GM21447 (cell line): Measurements from ENCODE around the gene PIGN.

Experiments used
- ATAC-seq: cut with Tn5 transposase; IDR thresholded peaks from one replicate; pipeline ENCODE4 v1.9.1; 2021; ENCODE audit not compliant: unreplicated experiment

PIGN gene

DNA sequence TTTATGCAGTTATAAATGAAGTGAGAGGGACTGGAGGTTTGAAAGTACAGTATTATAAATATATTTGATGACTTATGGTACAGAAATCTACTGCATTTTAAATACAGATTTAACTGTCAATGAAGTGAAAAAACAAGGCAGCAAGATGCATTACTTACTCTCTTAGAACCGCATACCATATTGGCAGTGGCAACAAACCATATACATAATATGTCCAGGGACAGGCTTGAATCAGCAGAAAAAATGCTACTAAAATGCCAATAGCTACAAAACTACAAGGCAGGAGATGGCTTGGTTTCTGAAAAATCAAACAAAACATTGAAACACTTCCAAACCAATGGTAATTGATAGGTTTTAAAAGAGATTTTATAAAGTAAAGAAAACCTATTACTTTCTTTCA is 77.2 kb downstream of the PIGN start:
- no peak for ATAC-seq

DNA sequence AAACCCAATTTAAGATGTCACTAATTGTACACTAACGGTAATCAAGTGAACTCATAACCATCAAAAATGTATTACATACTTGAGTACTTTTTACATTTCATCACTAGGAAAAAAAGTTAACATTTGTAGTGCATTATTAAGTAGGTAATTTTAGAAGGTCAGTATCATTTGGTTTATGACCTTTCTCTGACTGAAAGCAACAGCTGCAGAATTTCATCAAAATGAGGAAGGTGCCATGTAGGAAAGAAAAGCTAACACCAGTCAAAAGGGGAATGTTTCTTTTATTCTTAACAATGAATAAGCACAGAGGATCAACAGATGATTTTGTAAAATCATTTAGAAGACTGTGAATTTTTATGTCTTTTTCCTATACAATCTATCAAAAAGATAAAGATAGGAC is 79.0 kb downstream of the PIGN start:
- no peak for ATAC-seq

DNA sequence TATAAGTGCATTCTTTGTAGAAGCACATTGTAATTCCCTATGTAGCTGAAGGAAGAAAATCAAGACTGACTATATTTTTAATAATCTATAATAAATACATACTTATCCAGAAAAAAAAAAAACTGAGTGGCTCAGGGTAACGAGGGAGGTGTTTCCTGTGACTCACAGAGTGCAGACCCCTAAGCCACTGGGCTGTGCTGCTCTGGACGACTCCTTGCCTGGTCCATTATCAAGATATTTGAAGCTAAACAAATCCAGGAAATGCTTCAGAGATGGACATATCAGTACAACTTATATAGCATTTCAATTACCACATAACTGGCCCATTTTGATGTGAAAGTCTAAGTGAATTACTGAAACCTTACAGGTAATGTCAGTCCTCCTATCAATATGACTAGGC is 80.6 kb downstream of the PIGN start:
- no peak for ATAC-seq

DNA sequence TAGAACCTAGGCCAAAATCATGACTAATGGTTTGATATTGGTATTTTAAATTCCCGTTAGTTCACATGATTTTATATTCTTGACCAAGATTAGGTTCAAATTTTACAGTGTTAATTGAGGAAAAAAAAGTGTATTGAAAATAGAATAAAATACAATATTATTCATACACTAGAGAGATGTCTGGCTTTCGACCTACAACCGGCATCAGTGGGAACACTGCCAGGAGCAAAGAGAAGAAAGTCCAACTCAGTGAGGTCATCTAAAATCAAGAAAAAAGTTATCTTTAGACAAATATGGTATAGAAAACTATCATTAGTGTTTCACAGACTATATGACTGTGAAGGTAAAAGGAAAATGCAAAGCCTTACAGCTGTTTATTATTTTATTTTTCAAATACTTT is 81.5 kb downstream of the PIGN start:
- no peak for ATAC-seq

DNA sequence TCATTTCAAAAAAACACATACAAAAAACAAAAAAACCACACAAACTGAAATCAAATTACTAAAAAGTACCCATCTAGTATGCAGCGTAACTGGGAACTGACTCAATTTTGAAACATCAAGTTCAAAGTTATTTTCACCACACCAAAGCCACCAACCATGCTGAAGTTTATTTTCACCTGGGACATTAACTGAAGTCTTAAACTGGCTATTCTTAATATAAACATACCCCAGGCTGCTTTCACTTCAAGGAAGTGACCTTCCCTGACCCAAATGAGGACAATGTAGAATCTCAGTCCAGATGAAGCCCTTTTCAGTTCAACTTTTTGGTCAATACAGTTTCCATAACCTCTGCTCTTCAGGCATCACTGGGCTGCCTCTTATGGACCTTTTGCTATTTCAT is 84.6 kb downstream of the PIGN start:
- ATAC-seq = no peak

DNA sequence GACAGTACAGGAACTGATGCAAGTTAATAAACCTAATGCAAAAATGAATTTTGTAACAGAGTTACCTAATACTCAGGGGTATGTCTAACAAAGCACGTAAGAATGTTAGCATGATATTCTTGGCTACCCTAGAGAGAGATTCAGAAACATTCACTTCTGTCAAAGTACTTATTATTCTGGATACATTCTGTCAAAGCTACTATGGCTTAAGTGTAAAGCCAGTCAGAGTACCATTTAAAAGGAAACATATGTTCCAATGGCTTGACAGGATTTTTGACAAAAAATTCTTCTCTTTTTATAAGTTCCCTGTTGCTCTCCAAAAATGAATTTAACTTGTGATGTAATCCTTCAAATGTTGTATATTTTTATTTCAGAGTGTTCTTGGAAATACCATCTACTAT is 85.5 kb downstream of the PIGN start:
- no peak for ATAC-seq

DNA sequence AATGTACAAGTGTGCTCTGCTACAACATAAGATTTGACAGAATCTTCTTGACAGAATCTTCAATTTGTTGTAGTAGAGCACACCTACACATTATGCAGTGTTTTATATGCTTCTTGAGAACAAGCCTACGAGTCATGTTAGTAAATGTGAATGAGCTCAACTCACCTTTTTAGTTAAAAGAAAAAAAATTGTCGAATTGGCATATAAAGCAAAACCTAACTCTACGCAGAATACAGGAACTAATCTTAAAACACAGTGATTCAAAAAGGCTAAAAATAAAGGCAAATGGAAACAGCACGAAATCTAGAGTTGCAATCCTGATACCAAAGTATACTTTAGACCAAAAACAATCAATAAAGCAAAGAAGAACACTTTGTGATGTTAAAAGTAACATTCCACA is 87.9 kb downstream of the PIGN start:
- no peak for ATAC-seq

DNA sequence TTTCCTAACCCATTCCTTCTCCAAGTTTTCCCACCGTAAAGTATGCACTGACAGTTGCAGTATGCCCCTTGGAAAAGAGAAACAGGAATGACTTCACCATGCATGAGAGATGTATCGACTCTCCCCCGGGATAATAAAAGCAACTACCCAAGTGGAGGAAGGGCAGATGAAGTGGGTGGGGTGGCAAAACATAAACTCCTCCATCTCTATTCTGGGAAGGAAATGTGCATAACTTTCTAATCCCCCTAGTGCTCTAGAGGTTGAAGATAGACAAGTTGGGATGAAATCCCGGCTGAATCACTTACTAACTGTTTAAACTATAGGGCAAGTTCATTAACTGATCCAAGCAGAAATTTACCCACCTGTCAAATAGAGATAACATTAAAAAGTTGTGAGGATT is 89.2 kb downstream of the PIGN start:
- no peak for ATAC-seq

DNA sequence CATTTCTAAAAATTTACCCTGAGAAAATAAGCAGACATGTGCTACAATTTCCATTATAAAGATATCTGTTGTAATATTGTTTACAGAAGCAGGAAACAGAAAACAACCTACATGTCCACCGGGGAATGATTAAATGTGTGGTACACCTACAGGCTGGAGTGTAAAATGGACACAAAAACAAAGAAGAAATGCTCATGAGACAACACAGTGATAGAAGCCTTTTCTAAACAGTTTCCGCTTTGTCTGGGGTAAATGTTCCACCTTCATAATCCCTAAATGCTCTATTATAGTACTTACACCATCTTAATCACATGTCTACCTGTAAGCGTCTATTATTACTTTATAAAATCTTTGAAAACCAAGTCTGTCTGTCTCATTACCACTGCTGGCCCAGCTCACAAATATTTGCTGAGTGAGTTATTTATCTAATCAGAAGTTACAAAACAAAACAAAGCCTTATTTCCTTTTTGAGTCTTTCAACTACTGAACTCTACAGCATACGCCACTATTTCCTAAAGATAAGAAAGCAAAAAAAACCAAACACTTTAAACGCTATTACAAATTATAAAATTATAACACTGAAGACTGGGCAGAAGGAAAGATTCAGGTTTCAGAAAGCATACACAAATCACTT is 95.3 kb downstream of the PIGN start:
- ATAC-seq = no peak

DNA sequence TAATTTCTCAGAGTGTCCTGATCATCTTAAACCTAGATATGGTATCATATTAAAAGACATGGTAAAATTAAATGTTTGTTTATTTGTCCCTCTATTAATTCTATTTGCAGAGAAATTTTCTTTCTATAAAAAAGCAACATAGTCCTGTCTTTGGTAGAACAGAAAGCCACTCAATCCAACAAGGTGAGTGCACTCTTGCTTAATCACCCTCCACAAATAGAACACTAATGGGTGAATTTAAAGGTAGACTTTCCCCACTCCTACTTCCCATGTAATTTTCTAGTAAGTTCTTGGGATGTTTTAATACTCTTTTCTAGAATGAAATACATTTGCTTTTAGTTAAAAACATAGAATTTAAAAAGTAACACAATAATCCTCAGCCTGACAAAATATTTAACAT is 97.7 kb downstream of the PIGN start:
- ATAC-seq = no peak

DNA sequence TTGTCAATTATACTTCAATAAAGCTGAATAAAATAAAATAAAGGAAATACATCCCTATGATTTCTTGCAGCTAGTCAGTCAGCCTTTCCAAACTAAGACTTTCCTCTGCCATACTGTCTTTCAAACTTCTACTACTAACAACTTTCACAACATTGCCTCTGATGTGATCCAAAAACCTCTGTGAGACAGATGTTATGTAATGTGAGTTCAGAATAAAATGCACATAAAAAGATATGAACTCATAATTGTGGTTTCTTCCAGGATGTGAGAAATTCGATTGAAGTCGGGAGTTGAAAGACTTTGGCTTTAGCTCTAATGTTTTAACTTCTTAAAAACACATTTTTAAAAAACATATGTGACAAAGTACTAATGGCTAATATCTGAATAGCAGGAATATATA is 98.7 kb downstream of the PIGN start:
- no peak for ATAC-seq

DNA sequence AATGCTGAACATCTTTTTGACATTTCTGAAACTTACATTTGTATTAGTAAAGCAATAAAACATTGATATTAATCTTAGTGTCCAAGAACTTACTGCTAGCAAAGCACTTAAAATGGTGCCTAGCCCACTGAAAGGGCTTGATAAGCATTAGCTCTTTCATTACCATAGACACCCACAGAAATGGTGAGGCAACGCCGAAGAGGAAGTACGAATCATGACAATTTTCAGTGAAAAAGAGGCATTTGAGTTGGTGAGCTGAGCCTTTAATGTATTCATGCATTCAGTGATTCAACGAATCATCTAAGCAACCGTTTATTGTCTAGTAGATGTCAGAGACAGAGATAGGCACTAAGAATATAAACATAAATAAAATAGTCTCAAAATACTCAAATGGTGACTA is 101.1 kb downstream of the PIGN start:
- no peak for ATAC-seq

DNA sequence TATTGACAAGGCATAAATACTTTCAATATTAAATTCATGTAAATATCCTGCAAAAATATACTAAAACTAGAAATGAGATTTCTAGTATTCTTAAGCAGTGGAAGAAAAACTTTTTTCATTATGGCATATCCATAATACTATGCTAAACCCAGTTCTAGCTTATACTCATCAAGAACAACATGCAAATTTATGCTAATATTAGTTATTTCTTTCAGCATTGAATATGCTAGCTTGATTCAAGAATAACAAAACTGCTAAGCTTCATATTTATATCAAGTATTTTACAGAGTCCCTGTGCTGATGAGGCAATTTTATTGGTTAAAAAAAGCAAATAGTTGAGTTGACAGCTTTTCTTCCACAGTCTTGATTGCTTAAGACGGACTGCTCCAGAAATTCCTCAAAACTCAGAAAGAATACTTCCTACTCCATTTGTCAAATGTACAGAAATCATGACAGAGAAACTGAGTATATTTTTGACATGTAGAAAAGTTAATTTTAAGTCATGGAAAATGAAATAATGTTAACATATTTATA is 105.0 kb downstream of the PIGN start:
- no peak for ATAC-seq

DNA sequence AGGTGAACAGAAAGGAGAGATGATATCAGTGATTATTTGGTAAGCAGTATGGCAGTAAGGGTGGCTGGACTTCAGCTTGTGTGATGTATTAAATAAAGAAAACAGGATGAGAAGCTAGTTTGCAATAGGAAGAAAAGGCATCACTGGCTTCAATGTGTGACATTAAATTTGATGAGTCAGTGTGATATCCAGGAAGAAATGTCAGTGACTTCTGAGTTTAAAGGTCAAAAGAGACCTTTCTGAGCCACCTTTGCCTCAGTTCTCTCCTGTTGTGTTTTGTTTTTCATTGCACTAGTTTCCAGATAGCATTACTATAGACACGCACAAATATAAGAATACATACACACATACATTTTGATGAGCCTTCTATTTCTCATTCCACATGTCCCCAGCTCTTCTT is 105.6 kb downstream of the PIGN start:
- no peak for ATAC-seq

DNA sequence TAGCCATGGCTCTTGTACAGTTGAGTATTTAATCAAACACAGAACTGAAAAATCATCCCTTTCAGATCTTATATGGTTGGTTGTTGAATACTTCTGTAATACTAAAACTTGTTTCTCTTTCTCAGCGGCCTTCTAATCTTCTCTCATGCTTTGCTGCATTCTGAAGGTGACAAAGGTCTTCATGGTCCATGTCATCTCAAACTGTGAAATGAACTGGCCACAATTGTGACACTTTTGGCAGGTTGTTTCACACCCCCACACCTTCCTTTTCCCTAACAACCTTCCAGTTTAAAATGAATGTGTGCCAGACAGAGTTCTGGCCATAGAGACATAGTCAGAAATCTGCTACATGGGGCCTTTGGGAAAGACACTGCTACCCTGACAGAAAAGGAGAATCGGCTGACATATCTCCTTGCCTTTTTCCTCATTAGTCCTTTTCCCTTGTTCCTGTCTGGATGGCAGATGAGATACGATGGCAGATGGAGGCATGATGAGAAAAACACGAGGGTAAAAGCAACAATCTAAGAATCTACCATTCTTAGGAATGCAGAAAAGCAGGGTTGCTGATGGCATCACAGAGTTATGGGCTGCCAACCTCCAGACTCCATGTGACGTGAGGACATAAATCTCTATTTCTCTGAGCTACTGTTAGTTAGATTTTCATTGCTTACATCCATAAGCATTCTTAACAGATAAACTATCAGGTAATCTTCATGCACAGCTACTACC is 106.5 kb downstream of the PIGN start:
- ATAC-seq = no peak

DNA sequence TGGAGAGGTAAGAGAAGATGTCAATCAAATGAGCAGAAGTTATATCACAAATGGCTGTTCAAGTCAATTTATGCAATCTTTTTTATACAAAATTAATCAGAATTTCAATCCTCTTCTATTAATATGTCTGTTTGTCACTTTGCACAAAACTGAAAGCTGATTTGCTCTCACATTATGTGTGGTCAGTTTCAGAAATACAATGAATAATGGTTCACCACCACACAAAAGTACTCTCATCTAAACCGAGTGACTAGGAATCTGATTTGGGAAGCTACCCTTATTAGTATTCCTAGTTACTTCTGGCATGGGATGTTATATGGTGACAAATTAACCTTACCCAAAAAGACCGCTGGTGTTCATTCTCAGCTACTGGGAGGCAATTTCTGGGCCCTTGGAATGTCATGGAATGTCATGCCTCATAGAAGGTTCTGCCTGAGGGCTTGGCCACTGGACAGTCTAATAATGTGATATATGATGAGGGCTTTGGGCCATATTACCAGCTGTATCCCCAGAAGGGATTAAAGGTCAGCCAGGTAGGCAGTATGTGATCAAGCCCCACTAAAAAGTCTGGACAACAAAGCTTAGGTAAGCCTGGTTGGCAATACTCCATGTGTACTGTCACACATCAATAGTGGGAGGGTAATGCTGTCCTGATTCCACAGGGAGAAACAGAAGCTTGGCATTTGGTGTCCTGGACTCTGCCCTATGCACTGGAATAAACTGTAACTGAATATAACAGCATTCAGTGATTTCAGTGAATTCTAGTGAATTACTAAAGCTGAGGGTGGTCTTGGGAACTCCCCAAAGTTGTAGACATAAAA is 113.2 kb downstream of the PIGN start:
- no peak for ATAC-seq

DNA sequence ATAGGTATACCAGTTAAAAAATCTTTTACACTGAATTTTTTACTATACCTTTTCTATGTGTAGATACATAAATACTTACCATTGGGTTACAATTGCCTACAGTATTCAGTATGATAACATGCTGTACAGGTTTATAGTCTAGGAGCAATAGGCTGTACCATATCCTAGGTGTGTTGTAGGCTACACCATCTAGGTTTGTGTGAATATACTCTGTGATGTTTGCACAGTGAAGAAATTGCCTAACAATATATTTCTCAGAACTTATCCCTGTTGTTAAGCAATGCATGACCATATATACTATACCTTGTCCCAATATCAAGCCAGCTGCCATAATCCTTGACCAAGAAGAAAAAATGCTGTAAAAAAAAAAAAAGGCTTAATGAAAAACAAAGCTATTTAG is 114.5 kb downstream of the PIGN start:
- no peak for ATAC-seq

DNA sequence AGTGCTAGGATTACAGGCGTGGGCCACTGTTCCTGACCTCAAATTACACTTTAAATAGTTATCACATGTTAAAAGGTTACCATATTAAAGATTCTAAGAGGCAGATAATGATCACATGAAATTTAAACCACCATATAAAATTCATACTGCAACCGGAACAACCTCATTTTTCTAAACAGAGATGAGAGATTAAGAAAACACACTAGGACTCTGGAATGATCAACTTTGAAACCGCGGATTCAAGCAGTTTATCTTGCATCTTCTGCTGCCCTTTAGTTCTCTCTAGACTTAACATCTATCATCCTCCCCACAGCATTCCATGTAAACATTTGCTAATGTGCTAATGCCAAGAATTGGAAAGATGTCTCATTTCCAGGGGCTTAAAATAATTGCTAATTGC is 115.8 kb downstream of the PIGN start:
- no peak for ATAC-seq

DNA sequence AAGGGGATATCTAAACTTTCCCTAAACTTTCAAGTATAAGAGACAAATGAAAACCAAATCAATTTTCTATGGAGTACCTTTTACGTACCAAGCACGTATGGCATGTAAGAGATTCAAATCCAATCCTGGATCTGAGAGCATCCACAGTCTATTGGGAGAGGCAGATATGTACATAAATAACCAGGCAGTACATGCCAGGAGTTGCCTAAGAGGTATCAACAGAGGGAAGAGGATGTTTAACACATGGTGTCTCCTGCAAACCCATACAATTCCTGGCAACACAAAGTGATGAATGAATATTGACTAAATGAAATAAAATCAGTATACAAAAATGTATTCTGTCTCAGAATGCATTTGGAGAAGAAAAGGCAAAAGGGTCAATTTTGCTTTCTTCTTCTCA is 116.6 kb downstream of the PIGN start:
- ATAC-seq = no peak

DNA sequence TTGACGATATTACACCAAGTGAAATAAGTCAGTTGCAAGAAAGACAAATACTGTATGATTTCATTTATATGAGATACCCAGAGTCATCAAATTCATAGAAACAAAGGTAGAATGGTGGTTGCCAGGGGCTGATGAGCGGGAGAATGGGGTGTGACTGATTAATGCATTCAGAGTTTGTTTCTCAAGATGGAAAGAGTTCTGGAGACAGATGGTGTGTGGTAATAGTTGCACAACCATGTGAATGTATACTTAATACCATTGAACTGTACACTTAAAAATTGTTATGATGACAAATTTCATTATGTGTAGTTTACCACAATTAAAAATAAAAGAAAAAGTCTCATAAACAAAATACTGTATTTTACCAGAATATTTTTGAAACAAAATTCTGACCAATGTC is 117.3 kb downstream of the PIGN start:
- no peak for ATAC-seq

DNA sequence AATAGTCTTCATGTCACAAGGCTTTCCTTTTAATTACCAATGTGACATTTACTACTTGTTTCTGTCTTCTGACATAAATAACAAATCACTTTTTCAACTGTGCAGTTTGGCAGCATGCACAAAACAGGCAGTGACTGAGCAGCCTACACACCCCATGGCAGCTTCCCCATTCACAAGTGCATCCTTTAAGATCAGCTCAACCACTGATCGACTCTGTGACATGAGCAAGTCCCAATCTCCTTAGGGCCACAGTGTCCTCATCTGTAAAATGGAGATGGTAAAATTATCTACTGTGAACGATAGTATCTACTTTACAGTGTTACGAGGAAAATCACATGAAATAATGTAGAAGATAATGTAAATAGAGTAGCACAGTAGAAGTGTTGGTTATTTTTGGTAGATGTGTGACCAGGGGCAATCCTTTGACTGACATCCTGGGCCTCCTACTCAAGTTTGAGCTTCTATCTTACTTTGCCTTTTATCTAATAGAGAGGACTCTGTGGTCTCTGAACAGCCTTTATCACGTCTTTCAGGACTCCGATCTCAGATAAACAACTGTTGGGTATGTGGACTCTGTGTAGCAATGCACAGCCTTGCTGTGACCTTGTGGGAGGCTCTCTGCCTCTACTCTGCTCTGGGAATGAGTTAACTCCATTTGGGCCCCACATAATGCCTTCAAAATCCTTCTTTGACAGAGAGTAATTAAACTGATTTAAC is 120.6 kb downstream of the PIGN start:
- ATAC-seq = no peak
